Neuronal stem cell (in vitro differentiated cells): Measurements from ENCODE around the gene DZIP1L.
"Not testable (repeated sequence)": the region's sequence is repeated elsewhere in the genome, so short reads cannot be mapped to it uniquely, and the experiment has no call there.

ENCODE experiments used
- DNase-seq: peaks from one replicate; pipeline ENCODE4 v3.0.0-alpha.2; 2013; ENCODE audit warnings: low spot score
- H2AFZ ChIP-seq: one replicate; pipeline ENCODE4 v1.6.1; 2013; ENCODE audit warnings: mild to moderate bottlenecking, low read length, inconsistent platforms
- H2AK5ac ChIP-seq: 2 replicates; pipeline ENCODE4 v1.6.1; 2013; ENCODE audit warnings: low read depth, mild to moderate bottlenecking, inconsistent platforms, low read length, moderate library complexity, mixed read lengths
- H2BK120ac ChIP-seq: 2 replicates; pipeline ENCODE4 v1.6.1; 2013; ENCODE audit warnings: low read depth, mild to moderate bottlenecking, inconsistent platforms, low read length, moderate library complexity, mixed read lengths
- H2BK12ac ChIP-seq: one replicate; pipeline ENCODE4 v1.6.1; 2013; ENCODE audit warnings: low read length, inconsistent platforms
- H2BK15ac ChIP-seq: 2 replicates; pipeline ENCODE4 v1.6.1; 2013; ENCODE audit warnings: mild to moderate bottlenecking, low read length, inconsistent platforms, mixed read lengths
- H2BK5ac ChIP-seq: one replicate; pipeline ENCODE4 v1.6.1; 2013; ENCODE audit warnings: inconsistent platforms, mild to moderate bottlenecking, low read length, moderate library complexity
- H3K14ac ChIP-seq: one replicate; pipeline ENCODE4 v1.6.1; 2013; ENCODE audit warnings: low read length, inconsistent platforms
- H3K18ac ChIP-seq: 2 replicates; pipeline ENCODE4 v1.6.1; 2013; ENCODE audit warnings: low read length, inconsistent platforms
- H3K23ac ChIP-seq: 2 replicates; pipeline ENCODE4 v1.6.1; 2013; ENCODE audit warnings: low read depth, mild to moderate bottlenecking, mixed read lengths, low read length, inconsistent platforms; ENCODE audit not compliant: poor library complexity
- H3K27ac ChIP-seq: replicated peaks from 3 replicates; pipeline ENCODE4 v1.5.1; 2013; ENCODE audit warnings: low read length, inconsistent platforms
- H3K27me3 ChIP-seq, 3 experiments: 2 replicates each; pipeline ENCODE4 v1.6.1; 2013; ENCODE audit warnings: low read length in 3 of 3, mild to moderate bottlenecking in 2 of 3, inconsistent platforms in 1 of 3, low read depth in 1 of 3, mixed read lengths in 1 of 3, moderate library complexity in 1 of 3; ENCODE audit not compliant: control insufficient read depth in 3 of 3, insufficient read depth in 3 of 3
- H3K36me3 ChIP-seq, 2 donors: replicated peaks in 1 of 2; 2 replicates each; pipeline ENCODE4 v1.6.1; 2013; ENCODE audit warnings: low read length in 2 of 2; ENCODE audit not compliant: control insufficient read depth in 2 of 2, insufficient read depth in 2 of 2
- H3K4ac ChIP-seq: 2 replicates; pipeline ENCODE4 v1.6.1; 2013; ENCODE audit warnings: inconsistent platforms, mild to moderate bottlenecking, low read length, moderate library complexity
- H3K4me1 ChIP-seq, 2 donors: 1 replicate in 1 of 2; 2 replicates in 1 of 2; pipeline ENCODE4 v1.6.1; 2013; ENCODE audit warnings: low read length in 2 of 2, low read depth in 1 of 2; ENCODE audit not compliant: control insufficient read depth in 2 of 2, insufficient read depth in 1 of 2
- H3K4me2 ChIP-seq: one replicate; pipeline ENCODE4 v1.6.1; 2013; ENCODE audit warnings: mild to moderate bottlenecking, low read length, inconsistent platforms; ENCODE audit not compliant: insufficient read depth, poor library complexity, severe bottlenecking
- H3K4me3 ChIP-seq, 2 donors: 2 replicates each; pipeline ENCODE4 v1.5.1; 2013; ENCODE audit warnings: low read length in 2 of 2, mild to moderate bottlenecking in 2 of 2, inconsistent platforms in 1 of 2, moderate library complexity in 1 of 2
- H3K79me1 ChIP-seq: one replicate; pipeline ENCODE4 v1.6.1; 2013; ENCODE audit warnings: low read depth, mild to moderate bottlenecking, inconsistent platforms, low read length, moderate library complexity
- H3K9ac ChIP-seq: one replicate; pipeline ENCODE4 v1.6.1; 2013; ENCODE audit warnings: mild to moderate bottlenecking, low read depth, low read length, inconsistent platforms; ENCODE audit not compliant: poor library complexity
- H3K9me3 ChIP-seq, 2 donors: replicated peaks in 1 of 2; 2 replicates each; pipeline versions ENCODE3 to v1.6.1; 2013; ENCODE audit warnings: low read length in 2 of 2, mild to moderate bottlenecking in 2 of 2, inconsistent platforms in 1 of 2, low read depth in 1 of 2, mixed read lengths in 1 of 2, moderate library complexity in 1 of 2; ENCODE audit not compliant: control insufficient read depth in 2 of 2, insufficient read depth in 1 of 2
- H4K8ac ChIP-seq: one replicate; pipeline ENCODE4 v1.6.1; 2013; ENCODE audit warnings: low read depth, mild to moderate bottlenecking, inconsistent platforms, low read length, moderate library complexity
- H4K91ac ChIP-seq: one replicate; pipeline ENCODE4 v1.6.1; 2013; ENCODE audit warnings: low read length, low read depth, mild to moderate bottlenecking, inconsistent platforms; ENCODE audit not compliant: poor library complexity
- WGBS, 2 donors: extraction: QIAGEN DNeasy Blood & Tissue Kit; methylation state at CpG; one replicate each; pipeline ENCODE4 v1.1.7; 2013; ENCODE audit warnings: missing lambda C conversion rate in 2 of 2, mixed read lengths in 1 of 2; ENCODE audit not compliant: insufficient read length in 2 of 2, insufficient replicate concordance in 1 of 2; ENCODE audit errors: extremely low coverage in 2 of 2; 5-methylcytosine and 5-hydroxymethylcytosine counted together

Gene DZIP1L

DNA sequence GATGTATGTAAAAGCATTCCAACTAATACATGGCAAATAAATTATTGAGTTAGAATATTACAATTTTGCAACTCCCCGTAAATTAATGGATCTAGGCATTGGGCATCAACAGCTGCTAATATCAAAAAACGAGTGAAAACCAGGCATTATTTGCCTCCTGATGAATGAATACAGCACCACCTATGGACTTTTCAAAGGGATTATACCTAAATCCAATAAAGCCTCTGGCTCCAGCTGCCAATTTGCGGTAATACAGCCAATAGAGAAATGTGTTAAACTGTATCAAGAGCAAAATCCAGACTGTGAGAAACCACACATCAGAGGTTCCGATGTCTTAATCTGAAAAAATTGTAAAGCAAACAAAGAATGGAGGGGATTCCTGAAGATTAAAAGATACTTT is 33.1 kb upstream of the DZIP1L start:
- Histone ChIP-seq H2BK15ac (no peak overlapping the region), H4K91ac (no peak overlapping the region), H3K9me3 (no peaks in the 10 kb centered on the region)

GRCh38 chr3:138142181-138142580 is 26.8 kb upstream of the DZIP1L start:
- not testable (repeated sequence) for H2AFZ ChIP-seq, H2BK12ac ChIP-seq, H4K91ac ChIP-seq, H3K27me3 ChIP-seq, H3K79me1 ChIP-seq, H2AK5ac ChIP-seq, H3K4me3 ChIP-seq, H2BK5ac ChIP-seq, H4K8ac ChIP-seq, H3K9me3 ChIP-seq, H3K9ac ChIP-seq, H3K18ac ChIP-seq, H3K23ac ChIP-seq, H3K4ac ChIP-seq, H3K36me3 ChIP-seq, H2BK120ac ChIP-seq, H3K4me1 ChIP-seq, H2BK15ac ChIP-seq, H3K27ac ChIP-seq, H3K4me2 ChIP-seq, DNase-seq, H3K14ac ChIP-seq
- WGBS, 2 donors = no CpG with 5 or more reads among the region's 3 CpGs

More for the DNA sequence above, 33.1 kb upstream of the DZIP1L start:
- Histone ChIP-seq H4K8ac (no peak overlapping the region), H3K9ac (no peak overlapping the region), H3K27ac (no peak overlapping the region), H2BK120ac (no peak overlapping the region), H3K23ac (no peak overlapping the region), H3K79me1 (no peaks in the 10 kb centered on the region), H3K18ac (no peak overlapping the region), H2AFZ (no peak overlapping the region), H3K4me2 (no peak overlapping the region), H2BK5ac (no peak overlapping the region), H3K36me3 (no peaks in the 10 kb centered on the region), H2AK5ac (no peak overlapping the region), H3K4me1 (no peaks in the 10 kb centered on the region), H2BK12ac (no peak overlapping the region), H3K4me3 (no peak overlapping the region), H3K14ac (no peak overlapping the region), H3K4ac (no peak overlapping the region), H3K27me3 (no peaks in the 10 kb centered on the region)
- no CpG with 5 or more reads among the region's 4 CpGs for WGBS, 2 donors
- no peak for DNase-seq

GRCh38 chr3:138140940-138141339 is 25.5 kb upstream of the DZIP1L start:
- Histone ChIP-seq H3K4me1 (no peaks in the 10 kb centered on the region), H2AK5ac (no peak overlapping the region), H3K36me3 (no peaks in the 10 kb centered on the region), H3K4me3 (no peak overlapping the region), H3K4me2 (no peak overlapping the region), H2BK15ac (no peak overlapping the region), H2AFZ (no peak overlapping the region), H3K4ac (no peak overlapping the region), H4K91ac (no peak overlapping the region), H2BK12ac (no peak overlapping the region), H3K79me1 (no peaks in the 10 kb centered on the region), H3K9ac (no peak overlapping the region), H2BK120ac (no peak overlapping the region), H3K18ac (no peak overlapping the region), H3K27ac (no peak overlapping the region), H2BK5ac (no peak overlapping the region), H3K27me3 (peaks cover 0 to 6% (median 0%) of the 10 kb centered on the region in 3 experiments), H4K8ac (no peak overlapping the region), H3K9me3 (no peaks in the 10 kb centered on the region), H3K23ac (no peak overlapping the region), H3K14ac (no peak overlapping the region)
- no peak for DNase-seq

DNA sequence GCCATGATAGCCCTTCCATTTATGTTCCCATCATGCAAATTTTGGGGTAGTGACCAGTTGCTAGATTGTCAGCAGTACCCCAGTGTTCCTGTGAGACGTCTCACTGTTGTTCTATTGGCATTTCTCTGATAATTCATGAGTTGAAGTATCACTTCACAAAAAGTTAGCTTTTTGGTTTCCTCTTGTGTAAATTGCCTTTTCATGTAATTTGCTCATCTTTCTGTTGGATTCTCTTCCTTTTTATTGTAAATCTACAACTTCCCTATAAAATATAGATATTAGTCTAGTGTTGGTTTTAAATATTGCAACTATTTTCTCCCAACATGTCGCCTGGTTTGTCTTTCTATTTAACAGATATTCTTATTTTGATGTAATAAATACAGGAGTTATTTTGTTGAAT is 24.3 kb upstream of the DZIP1L start:
- no peak overlapping the region for H3K27ac ChIP-seq
- H2BK120ac ChIP-seq = no peak overlapping the region
- H2BK15ac ChIP-seq = no peak overlapping the region
- no peak overlapping the region for H3K4me2 ChIP-seq
- H3K9ac ChIP-seq = no peak overlapping the region
- no peak overlapping the region for H3K4ac ChIP-seq
- H3K4me1 ChIP-seq = peaks cover 0 to 1% of the 10 kb centered on the region in 2 donors
- no peak overlapping the region for H2AK5ac ChIP-seq
- no peak overlapping the region for H2AFZ ChIP-seq
- H3K79me1 ChIP-seq = no peaks in the 10 kb centered on the region
- H3K14ac ChIP-seq = no peak overlapping the region
- no peaks in the 10 kb centered on the region for H3K36me3 ChIP-seq
- H3K27me3 ChIP-seq = peaks cover 0 to 6% (median 0%) of the 10 kb centered on the region in 3 experiments
- H3K23ac ChIP-seq = no peak overlapping the region
- no peak overlapping the region for H4K8ac ChIP-seq
- H3K4me3 ChIP-seq = no peak overlapping the region
- no peak for DNase-seq
- H3K9me3 ChIP-seq = no peaks in the 10 kb centered on the region
- no peak overlapping the region for H2BK5ac ChIP-seq
- no peak overlapping the region for H4K91ac ChIP-seq
- WGBS, 2 donors = no CpG with 5 or more reads among the region's 2 CpGs
- H3K18ac ChIP-seq = no peak overlapping the region
- no peak overlapping the region for H2BK12ac ChIP-seq
